NCI-H2029 treated with DMSO at 0.1 percent for 48 hours (cell line): Measurements from ENCODE around the gene C12orf57.

Experiments
- DNase-seq: peaks from one replicate; lab custom pipeline; 2025; lab: John Stamatoyannopoulos, UW

The C12orf57 gene

GRCh38 chr12:6953442-6954315 lies 9.9 kb downstream of the C12orf57 start:
- no peak for DNase-seq

GRCh38 chr12:6954316-6955107 lies 10.7 kb downstream of the C12orf57 start:
- DNase-seq = no peak

- DNase-seq = no peak
Measured at GRCh38 chr12:6955108-6956020, 11.5 kb downstream of the C12orf57 start.

GRCh38 chr12:6956021-6956727 lies 12.4 kb downstream of the C12orf57 start:
- DNase-seq = no peak

- no peak for DNase-seq
Measured at GRCh38 chr12:6957151-6957701, 13.4 kb downstream of the C12orf57 start.

GRCh38 chr12:6957741-6958608 lies 14.2 kb downstream of the C12orf57 start:
- DNase-seq = no peak

GRCh38 chr12:6958609-6959057 lies 14.8 kb downstream of the C12orf57 start:
- no peak for DNase-seq

- DNase-seq = no peak
Measured at GRCh38 chr12:6959058-6959804, 15.4 kb downstream of the C12orf57 start.

GRCh38 chr12:6959805-6960592 lies 16.2 kb downstream of the C12orf57 start:
- DNase-seq = no peak

GRCh38 chr12:6960593-6961277 lies 16.9 kb downstream of the C12orf57 start:
- DNase-seq = no peak

GRCh38 chr12:6961278-6961694 lies 17.5 kb downstream of the C12orf57 start:
- no peak for DNase-seq

GRCh38 chr12:6961695-6962284 lies 18.0 kb downstream of the C12orf57 start:
- peak; percentile 78 for DNase-seq

- peak; percentile 78 for DNase-seq
Measured at GRCh38 chr12:6962285-6963015, 18.6 kb downstream of the C12orf57 start.

GRCh38 chr12:6963016-6963731 lies 19.4 kb downstream of the C12orf57 start:
- DNase-seq = peak; percentile 77

GRCh38 chr12:6963791-6964413 lies 20.1 kb downstream of the C12orf57 start:
- DNase-seq = peak; percentile 22
